ENCODE results near the gene DOHH. TPM values are rescaled to one million over a fixed set of nuclear protein-coding genes. Genes with fewer than 3 reads are reported as not detected.

DOHH gene
- total RNA-seq, 3 donors from 2014 or later = 11.6 to 13.4 (median 12.2) TPM

DNA sequence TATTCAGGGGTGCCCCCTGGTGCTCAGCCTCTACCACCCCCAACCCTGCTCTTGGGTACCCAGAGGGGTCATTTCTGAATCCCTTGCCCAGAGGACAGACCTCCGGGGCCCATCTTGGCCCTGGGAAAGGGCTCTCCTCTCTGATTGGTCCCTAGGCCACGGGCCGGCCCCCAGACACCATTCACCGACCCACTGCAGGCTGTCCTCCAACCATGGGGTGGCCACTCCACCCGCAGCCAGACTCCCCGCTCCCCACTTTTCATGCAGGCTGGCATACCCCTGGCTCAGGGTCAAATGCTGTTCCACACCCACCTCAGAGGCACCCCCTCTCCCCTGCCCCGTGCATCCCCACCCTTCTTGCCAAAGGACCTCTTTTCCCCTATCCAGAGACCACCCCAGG lies 34.9 kb downstream of the DOHH start:
- intact Hi-C loops (cut with DNase I; ENCODE audit: low total_unique reads) = loop anchor here (10.0 kb wide), 1 partner anchor 141 kb away; no protein-coding TSS in a partner anchor
- Histone ChIP-seq H3K9me3 (no peaks in the 10 kb centered on the region), H3K27ac (peak overlapping the region; percentile 36 to 56), H3K4me1 (no peaks in the 10 kb centered on the region), H3K4me3 (no peak overlapping the region), H3K36me3 (no peaks in the 10 kb centered on the region), H3K27me3 (no peaks in the 10 kb centered on the region)
- no peak for DNase-seq (ENCODE audit: low spot score in 2 of 2)
- TF ChIP-seq, protein P1, sequence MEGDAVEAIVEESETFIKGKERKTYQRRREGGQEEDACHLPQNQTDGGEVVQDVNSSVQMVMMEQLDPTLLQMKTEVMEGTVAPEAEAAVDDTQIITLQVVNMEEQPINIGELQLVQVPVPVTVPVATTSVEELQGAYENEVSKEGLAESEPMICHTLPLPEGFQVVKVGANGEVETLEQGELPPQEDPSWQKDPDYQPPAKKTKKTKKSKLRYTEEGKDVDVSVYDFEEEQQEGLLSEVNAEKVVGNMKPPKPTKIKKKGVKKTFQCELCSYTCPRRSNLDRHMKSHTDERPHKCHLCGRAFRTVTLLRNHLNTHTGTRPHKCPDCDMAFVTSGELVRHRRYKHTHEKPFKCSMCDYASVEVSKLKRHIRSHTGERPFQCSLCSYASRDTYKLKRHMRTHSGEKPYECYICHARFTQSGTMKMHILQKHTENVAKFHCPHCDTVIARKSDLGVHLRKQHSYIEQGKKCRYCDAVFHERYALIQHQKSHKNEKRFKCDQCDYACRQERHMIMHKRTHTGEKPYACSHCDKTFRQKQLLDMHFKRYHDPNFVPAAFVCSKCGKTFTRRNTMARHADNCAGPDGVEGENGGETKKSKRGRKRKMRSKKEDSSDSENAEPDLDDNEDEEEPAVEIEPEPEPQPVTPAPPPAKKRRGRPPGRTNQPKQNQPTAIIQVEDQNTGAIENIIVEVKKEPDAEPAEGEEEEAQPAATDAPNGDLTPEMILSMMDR (IDR thresholded peaks at IDR 0.05) = no peak
- TF ChIP-seq POLR2A (IDR thresholded peaks at IDR 0.05) = no peak
- TF ChIP-seq POLR2AphosphoS5 (IDR thresholded peaks at IDR 0.05) = no peak

DNA sequence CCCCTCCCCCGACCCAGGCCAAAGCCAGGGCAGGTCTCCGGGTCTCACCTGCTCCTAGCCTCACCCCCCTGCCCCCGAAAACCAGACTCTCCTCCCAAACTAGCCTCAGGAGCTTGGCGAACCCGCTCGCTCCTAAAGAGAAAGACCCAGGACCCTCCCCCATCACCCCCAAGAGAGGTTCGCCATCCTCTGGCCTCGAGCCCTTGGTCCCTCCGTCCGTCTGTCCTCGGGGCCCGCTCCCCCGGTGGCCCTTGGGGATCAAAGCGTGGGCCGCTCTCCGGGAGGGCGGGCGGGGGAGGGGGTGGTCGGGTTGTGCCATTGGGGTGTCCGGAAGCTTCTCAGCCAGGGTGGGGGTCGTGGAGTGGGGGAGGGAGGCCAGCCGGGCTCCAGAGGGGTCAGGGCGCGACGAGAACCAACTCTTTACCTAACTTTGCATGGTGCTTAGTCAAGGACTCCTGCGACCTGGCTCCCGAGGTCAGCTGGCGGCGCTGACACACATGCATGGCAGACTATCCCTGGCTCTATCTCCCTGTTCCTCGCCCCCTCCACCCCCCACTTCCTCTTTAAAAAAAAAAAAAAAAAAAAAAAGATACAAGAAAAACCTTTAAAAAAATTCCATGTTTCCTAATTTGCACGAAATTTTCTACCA lies 35.8 kb downstream of the DOHH start:
- Histone ChIP-seq H3K27me3 (no peaks in the 10 kb centered on the region), H3K4me3 (no peak overlapping the region), H3K9me3 (no peaks in the 10 kb centered on the region), H3K36me3 (no peaks in the 10 kb centered on the region), H3K27ac (peak overlapping the region; percentile 15 to 58), H3K4me1 (no peaks in the 10 kb centered on the region)
- no peak for TF ChIP-seq POLR2A (IDR thresholded peaks at IDR 0.05)
- TF ChIP-seq POLR2AphosphoS5 (IDR thresholded peaks at IDR 0.05) = no peak
- TF ChIP-seq, protein P1 (IDR thresholded peaks at IDR 0.05) = no peak
- DNase-seq (ENCODE audit: low spot score in 2 of 2) = no peak
- intact Hi-C loops (cut with DNase I; ENCODE audit: low total_unique reads) = loop anchor here (10.0 kb wide), 1 partner anchor 140 kb away; no protein-coding TSS in a partner anchor

DNA sequence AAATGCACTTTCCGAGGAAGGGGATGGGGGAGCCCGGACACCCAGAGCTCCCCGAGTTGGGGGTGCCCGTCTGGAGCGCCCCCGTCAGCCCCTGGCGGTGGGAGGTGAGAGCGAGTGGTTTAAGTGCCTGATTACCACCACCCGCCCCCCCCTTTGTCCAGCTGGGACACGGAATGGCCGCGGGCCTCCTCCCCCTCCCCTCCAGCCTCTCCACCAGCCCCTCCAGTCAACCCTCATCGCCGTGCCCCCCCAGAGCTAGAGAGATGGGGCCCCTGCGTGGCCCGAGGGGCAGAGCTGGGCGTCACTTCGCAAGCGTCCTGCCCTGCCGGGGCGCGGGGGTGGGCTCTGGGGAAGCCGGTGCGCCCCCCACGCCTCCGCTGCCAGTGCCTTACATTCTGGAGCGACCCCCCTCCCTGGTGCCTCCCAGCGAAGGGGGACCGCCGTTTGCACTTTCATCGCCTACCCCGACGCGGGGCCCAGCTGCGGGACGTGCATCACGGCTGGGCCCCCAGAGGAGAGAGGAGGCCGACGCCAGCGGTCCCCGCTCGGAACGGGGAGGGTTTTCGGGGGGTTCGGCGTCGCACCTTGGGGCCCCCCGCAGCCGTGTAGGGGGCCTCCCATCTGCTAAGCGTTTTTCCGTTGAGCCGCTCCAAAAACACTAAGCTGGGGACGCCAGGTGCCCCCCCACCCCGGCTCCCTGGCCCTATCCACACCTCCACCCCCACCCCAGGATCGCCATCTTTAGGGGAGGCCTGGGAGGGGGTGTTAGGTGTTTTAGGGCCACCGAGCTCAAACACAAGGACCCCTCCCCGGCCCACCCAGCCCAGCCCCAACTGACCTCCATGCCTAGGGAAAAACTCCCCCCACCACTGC lies 36.5 kb downstream of the DOHH start:
- Histone ChIP-seq H3K27ac (peak overlapping the region; percentile 15 to 58), H3K36me3 (no peaks in the 10 kb centered on the region), H3K4me3 (no peak overlapping the region), H3K27me3 (no peaks in the 10 kb centered on the region), H3K9me3 (no peaks in the 10 kb centered on the region), H3K4me1 (no peaks in the 10 kb centered on the region)
- TF ChIP-seq, protein P1 (IDR thresholded peaks at IDR 0.05) = no peak
- no peak for TF ChIP-seq POLR2AphosphoS5 (IDR thresholded peaks at IDR 0.05)
- TF ChIP-seq POLR2A (IDR thresholded peaks at IDR 0.05) = no peak
- intact Hi-C loops (cut with DNase I; ENCODE audit: low total_unique reads) = loop anchor here (10.0 kb wide), 1 partner anchor 139 kb away; no protein-coding TSS in a partner anchor
- DNase-seq (ENCODE audit: low spot score in 2 of 2) = no peak

DNA sequence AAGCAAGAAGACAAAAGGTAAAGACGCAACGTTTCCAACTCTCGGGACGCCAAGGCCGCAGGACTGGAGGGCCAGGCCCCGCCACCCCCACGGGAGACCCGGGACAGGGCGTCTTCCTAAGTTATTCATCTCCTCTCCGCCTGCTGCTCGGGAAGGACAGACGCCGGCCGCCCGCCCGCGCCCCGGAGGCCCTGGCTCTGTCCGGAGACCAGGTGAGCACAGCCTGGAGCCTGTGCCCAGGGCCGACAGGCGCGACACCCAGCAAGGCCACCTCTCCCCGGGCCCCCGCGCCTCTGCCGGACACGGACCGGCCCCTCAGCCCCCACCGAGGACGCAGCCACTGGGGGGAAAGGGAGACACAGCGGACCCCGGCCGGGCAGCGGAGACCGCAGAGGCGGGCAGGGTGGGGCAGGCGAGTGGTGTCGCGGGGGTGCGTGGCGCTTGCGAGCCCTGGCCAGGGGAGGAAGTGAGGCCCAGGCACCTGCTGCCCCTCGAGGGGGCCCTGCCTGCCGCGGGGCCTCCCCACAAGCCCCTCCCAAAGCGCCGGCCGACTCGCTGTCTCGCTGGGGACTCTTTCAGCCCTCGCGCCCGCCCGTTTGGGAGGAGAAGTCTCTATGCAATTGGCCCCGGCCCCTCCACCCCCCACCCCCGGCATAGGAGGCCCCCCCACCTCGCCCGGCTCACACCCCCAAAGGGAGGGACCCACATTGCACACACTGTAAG lies 37.3 kb downstream of the DOHH start:
- Histone ChIP-seq H3K27ac (peak overlapping the region in 1 of 2 donors; percentile 61), H3K4me1 (peaks cover 0 to 4% of the 10 kb centered on the region in 2 donors)
- intact Hi-C loops (cut with DNase I; ENCODE audit: low total_unique reads) = loop anchor here (10.0 kb wide), 1 partner anchor 138 kb away; no protein-coding TSS in a partner anchor

More for the DNA sequence above, 37.3 kb downstream of the DOHH start:
- Histone ChIP-seq H3K27me3 (no peaks in the 10 kb centered on the region), H3K4me3 (no peak overlapping the region), H3K36me3 (no peaks in the 10 kb centered on the region), H3K9me3 (no peaks in the 10 kb centered on the region)
- TF ChIP-seq POLR2AphosphoS5 (IDR thresholded peaks at IDR 0.05) = no peak
- TF ChIP-seq, protein P1 (IDR thresholded peaks at IDR 0.05) = no peak
- no peak for TF ChIP-seq POLR2A (IDR thresholded peaks at IDR 0.05)
- no peak for DNase-seq (ENCODE audit: low spot score in 2 of 2)
